NCI-H2227 treated with DMSO at 0.1 percent for 48 hours (cell line): ENCODE results near the gene GLIPR2.
"Not testable (repeated sequence)": the region's sequence is repeated elsewhere in the genome, so short reads cannot be mapped to it uniquely, and the experiment has no call there.

ENCODE experiments used
- DNase-seq: peaks from one replicate; lab custom pipeline; 2025; lab: John Stamatoyannopoulos, UW

GLIPR2 gene

DNA sequence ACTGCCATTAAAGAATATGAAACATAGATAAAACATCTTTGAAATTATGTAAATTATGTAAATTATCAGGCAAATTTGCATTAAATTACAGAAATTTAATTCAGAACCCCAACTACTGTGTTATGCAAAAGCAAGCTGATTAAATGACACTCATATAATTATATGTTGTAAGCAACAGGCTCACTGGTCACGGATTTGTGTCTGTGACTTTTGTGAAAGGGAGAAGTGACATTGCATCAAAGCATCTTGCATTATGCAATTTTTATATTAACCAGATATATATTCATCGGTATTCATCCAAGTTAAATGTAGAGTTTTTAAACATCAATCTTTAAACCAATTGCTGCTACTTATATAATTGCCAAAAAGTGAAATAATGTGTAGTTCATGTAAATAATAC, 13.0 kb upstream of the GLIPR2 start:
- no peak for DNase-seq

DNA sequence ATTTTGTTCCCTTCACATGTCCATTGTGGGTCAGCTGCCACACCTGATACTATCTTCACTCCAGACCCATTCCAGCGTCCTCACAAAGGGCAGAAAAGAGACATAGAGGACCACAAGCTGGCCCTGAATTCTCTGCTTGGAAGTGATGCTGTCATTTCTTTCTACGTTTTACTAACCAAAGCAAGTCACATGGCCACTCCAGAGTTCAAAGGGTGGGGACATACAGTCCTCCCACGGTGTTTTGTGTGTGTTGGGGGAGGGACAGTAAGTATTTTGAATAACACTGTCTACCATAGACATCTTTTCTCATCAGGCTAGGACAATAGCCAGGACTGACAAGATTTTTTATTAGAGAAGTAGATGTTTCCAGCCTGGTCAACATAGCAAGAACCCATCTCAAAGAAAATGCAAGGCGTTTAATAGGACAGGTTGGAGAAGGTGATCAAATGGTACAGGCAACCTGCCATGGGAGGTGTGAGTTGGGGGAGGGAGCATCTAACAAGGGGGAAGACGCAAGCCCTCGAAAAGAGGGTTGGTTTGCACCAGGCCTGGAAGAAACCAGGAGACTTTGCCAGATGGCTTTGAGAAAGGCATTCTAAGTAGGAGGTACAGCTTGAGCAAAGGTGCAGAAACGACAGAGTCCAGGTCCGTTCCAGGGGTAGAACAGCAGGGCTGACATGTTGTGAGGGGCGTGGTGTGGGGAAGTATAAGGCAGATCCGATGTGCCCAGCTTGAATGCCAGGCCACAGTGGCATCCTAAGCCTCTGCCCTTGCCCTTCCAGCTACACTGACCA, 11.3 kb upstream of the GLIPR2 start:
- DNase-seq, result no peak

DNA sequence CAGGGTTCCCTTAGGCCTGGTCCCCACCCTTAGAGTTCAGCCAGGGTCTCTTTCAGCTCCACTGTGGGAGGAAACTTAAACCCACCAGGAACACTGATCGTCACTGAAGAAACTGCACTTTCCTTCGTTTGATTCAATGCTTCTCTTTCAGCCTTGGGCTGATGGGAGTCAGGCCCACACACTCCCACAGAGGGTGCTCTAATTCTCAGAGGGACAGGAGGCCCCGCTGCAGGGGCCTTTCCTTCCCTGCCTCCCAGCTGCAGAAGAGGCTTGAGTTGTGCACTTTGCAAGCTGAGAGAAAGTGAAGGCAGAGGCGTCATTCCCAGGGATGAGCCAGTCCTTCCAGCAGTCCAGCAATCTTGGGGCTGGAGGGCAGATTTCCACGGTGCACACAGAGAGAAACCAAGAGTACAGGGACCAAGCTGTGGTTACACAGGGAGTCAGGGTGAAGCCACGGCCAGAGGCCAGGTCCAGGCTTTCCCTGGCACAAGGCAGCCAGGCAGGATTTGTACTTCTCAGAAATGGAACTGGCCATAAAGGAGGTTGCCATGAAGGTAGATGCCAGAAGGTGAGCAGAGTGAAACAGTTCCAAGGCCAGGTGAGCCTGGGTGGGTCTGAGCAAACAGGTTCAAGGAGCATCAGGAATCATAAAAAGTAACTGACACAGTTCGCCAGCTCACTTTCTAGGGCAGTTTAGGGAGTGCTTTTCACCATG, 10.4 kb upstream of the GLIPR2 start:
- DNase-seq, result no peak

DNA sequence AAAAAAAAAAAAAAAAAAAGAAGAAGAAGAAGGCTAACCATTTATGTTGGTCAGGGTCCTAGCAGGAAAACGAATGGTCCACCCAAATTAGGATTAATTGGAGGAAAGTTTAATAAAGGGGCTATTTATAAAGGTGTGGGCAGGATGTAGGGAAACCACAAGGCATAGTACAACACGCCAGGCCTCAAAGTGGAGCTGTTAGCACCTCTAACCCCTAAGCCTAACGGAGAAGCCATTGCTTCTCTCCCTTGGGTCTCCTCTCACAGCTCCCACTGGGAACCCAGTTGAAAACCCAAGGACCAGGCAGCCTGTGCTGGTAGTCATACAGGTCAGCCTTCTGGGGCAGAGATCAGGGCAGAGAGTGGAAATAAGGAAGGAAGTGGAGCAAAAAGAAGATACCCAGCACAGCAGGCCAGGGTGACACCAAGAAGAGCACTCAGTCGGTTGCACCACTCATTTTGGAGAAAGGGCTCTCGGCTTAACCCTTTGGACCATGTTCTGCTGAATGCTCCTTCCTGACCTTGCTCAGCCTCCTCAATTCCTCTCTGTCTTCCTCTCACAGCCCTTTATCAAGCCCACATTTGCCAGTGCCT, 8.8 kb upstream of the GLIPR2 start:
- DNase-seq, result no peak

DNA sequence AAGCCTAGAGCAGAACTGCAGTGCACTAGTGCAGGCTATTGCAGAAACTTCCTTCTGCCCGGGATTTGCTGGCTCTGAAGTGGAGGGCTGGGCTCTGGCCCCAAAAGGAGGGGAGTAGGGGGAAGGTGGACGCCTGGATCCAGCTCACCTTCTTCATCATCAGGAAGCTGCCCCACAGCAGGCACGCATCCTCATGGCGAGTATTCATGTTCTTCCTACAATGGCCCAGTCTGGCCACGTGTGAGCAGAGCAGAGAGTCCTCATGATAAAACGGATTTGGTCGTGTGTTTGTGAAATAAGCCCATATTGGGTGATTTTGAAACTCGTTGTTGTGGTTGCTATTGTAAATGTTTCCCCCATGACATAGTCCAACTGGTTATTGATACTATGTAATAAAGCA, 8.2 kb upstream of the GLIPR2 start:
- no peak for DNase-seq

DNA sequence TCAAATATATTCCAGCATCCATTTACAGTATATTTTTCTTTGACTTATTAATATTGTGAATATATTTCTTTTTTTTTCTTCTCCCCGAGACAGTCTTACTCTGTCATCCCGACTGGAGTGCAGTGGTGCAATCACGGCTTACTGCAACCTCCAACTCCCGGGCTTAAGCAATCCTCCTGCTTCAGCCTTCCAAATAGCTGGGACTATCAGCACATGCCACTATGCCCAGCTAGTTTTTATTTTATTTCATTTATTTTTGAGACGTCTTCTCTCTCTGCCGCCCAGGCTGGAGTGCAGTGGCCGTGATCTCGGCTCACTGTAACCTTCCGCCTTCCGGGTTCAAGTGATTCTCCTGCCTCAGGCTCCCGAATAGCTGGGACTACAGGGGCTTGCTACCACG, 7.4 kb upstream of the GLIPR2 start:
- no peak for DNase-seq

DNA sequence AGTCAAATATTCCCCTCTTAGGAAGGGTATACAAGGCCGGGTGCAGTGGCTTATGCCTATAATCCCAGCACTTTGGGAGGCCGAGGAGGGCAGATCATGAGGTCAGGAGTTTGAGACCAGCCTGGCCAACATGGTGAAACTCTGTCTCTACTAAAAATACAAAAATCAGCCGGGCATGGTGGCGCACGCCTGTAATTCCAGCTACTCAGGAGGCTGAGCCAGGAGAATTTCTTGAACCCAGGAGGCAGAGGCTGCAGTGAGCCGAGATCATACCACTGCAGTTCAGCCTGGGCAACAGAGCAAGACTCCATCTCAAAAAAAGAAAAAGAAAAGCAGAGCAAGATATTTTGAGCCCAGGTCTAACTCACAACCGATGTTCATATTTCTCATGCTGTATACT, 4.9 kb upstream of the GLIPR2 start:
- DNase-seq, result not testable (repeated sequence)

DNA sequence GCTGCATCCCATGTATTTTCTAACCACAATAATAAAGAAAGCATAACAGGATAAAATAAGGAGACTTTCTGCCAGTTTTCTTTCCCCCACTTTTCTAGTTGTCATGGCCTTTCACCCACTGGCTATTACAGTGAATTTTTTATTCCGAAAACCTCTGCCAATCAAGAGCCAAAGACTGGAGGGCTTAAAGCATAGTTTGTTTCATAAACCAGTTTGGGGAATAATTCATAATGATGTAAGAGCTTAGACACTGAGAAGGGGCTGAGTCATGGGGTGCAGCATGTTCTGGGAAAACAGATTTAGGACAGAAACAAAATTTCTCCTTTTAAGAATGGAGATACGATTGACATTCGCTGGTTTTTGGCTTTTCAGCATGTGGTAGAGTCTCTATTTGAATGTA, 4.4 kb upstream of the GLIPR2 start:
- no peak for DNase-seq

DNA sequence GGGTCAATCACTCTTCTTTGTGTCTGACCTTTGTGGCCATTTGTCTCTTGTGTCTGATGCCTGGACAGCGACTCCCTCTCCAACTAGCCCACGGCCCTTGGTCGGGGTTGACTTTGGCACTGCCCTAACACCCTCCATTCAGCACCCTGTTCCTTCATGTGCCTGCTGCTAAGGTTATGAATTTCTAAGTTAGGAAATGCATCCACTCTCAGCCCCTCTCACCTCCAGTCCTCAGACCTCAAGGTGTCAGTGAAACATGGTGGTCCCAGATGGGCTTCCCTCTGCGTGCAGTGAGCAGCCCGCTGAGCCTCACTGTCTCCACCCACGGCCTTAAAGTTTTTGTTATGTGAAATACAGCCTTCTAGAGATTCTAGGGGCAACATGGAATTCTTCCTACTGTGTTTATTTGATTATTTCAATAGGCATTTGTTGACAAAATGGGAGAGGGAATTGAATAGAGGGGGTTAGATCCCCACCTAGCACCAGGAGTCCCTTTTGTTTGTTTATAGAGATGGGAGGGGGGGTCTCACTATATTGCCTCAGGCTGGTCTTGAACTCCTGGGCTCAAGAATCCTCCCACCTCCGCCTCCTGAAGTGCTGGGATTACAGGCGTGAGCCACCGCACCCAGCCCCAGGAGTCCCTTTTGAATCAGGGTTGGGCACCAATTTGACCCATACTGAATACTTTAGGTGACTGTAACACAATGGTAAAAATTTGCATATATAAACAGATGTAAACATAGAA, 1.6 kb upstream of the GLIPR2 start:
- DNase-seq, result no peak

DNA sequence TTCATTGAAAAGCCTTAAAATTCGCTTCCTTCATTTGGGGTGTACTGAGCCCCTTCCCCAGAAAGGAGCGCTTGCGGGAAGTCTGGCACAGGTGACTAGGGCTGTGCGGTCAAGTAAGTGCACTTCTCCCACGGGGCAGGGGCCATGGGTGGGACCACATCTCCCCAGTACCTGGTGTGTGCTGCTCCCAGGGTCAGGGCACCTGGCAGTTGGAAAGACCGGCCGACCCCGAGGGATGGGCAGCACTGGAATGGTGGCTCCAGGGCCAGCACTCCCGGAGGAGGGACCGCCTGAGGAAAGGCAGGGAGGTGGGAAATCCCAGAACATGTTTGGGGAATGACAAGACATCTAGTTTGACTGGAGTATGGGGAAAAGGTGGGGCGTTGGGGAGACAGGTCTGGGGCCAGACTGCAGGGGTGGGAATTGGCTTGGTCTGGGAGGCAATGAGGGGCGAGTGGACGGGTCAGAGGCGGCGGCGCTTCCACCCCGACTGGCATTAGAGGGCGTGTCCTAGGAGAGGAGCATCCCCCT, 727 bp upstream of the GLIPR2 start:
- no peak for DNase-seq

DNA sequence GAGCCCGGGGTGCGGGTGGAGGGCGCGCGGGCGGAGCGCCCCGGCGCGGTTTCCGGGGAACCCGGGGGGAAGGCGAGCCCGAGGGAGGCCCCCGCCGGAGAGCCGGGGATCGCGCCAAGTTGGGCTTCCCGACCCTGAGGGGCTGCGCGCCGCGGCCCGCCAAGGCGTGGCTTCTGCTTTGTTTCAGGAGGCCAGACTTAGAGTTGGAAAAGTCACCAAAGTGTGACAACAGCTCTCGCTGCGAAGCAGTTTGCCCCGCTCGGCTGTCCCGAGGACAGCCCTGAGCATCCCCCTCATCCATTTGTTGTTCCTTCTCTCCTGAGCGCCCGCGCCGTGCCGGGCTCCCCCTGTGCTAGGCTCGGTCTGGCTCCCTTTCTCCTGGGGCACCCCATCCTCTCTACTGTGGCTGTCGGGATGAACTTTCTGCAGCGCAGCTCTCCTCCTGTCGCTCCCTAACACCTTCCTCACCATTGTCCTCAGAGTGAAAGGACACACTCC, 410 bp downstream of the GLIPR2 start:
- no peak for DNase-seq

DNA sequence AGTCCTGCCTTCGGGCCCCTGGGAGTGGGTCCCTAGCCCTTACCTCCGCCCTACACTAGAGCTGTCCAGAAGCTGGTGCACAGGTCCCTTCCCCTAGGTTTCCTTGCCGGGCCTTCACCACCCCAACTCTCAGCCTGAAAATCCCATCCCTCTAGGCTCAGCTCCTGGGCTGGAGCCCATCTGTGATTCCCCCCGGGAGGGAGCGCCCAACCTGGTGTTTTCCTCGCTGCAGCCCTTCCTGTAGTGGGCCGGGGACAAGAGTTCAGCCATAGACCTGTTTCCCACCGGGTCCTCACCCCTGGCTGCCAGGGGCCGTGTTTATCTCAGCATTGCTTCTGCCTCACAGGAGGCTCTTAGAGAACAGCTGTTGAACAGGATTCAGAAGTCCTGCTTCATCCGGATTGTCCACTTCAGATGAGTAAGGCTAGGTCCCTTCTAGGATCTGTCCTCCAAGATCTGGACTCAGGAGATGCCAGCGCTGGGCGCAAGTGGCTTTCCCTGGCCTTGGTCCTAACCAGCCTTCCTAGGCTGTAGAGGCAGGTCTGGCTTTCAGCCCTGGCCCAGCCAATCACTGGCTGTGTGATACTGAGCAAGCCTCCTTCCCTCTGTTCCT, 965 bp downstream of the GLIPR2 start:
- DNase-seq, result no peak

DNA sequence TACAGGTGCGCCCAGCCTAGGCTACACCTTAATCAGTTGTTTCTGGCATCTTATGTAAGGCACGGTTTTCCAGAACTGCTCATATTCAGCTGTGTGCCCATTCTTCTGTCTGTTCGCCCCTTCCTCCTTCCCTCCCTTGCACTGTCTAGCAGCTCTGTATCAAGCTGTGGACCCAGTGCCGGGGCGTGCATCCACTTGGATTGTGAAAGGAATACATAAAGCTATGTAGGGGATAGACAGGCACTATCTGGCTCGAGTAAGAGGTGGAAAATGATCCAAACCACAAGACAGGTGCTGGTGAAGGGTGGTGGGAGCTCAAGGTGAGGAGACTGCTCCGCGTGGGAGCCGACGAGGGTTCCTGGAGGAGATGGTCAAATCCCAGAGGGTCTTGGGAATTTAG, 2.0 kb downstream of the GLIPR2 start:
- no peak for DNase-seq

DNA sequence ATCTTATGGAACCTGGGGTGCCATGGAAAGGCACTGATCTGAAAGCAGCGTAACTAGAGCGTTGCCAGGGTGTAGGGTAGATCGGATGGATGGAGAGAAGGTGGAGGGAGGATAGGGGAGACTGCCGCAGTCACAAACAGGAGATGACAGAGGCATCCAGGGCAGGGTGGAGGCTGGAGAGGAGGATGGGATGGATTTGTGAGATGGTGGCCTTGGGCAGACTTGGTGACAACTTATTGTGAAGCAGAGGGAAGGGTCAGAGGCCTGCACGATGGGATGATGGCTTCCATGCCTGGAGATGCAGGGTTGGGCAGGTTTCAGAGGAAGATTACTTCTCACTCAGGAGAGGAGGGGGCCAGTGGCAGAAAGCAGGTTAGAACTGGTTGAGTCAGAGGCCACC, 2.4 kb downstream of the GLIPR2 start:
- no peak for DNase-seq

DNA sequence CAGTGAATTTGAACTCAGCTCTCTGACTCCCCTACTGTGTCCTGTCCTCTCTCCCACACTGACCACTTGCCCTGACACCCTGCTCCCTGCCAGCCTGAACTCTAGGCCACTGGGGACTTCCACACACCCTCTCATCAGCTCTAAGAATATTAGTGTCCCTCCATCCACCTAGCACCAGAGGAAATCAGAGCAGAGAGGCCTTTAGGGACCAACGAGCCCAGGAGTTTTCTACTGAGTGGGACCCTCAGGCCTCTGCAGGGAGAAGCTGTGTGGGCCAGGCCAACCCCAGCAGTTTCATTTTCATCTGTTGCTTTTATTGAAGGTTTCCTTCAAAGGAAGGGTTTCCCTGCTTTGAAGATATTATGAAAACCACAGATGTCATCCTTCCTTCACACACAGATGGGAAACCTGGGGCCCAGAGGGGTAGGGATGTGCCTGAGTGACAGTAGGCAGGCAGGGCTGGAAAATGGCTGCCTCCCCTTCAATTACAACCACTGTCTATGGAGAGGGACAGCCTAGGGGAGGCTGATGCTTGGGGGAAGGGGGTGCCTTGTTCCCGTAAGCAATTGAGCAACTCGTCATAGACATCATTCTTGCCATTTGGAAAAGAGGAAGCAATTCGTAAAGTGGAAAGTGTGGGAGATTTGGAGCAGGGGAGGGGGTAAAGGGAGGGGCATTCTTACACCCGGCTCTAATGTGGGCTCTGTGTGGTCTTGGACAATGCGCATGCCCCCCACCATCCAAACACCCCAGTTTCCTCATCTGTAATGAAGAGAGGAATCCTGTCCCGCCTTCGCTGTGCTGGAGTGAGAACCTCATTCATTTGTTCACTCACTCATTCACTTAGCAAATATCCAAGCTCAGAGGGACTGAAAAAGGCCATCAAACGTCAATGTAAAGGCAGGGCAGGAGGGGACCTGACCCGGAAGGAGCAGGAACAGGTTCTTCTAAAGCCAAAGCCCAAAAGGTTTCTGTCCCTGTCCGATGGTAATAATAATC, 3.9 kb downstream of the GLIPR2 start:
- DNase-seq, result no peak

DNA sequence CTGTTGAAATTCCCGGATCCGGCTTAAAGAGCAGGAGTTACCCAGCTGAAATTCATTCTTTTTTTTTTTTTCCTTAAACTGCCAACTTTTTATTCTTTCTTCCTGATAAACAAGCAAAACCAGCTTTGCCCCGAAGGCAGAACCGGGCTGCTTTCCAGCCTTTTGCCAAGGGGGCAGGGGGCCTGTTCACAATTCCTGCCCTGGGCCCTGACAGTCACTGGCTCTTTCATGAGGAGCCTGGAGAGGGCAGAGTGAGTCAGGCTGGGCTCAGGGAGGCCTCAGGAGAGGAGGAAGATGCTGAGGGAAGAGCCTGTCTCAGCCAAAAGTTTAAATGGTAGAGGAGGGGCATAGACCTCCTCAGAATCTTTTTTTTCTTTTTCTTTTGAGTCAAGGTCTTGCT, 4.8 kb downstream of the GLIPR2 start:
- DNase-seq, result no peak

DNA sequence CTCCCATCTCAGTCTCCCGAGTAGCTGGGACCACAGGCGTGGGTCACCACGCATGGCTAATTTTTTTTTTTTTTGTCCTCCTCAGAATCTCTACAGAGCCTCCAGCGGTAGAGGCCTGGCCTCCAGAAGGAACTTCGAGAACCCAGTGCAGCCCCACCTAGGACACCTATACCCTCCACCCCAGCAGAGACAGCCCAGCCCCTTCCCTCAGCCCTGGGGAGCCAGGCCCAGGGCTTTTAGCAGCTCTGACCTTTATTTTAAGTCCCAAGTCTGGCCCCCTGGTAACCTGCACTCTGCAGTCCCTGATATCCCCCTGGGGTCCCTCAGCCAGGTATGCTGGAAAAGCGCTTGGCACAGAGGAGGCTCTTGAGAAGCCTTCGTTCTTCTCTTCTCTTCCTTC, 5.2 kb downstream of the GLIPR2 start:
- DNase-seq, result no peak

DNA sequence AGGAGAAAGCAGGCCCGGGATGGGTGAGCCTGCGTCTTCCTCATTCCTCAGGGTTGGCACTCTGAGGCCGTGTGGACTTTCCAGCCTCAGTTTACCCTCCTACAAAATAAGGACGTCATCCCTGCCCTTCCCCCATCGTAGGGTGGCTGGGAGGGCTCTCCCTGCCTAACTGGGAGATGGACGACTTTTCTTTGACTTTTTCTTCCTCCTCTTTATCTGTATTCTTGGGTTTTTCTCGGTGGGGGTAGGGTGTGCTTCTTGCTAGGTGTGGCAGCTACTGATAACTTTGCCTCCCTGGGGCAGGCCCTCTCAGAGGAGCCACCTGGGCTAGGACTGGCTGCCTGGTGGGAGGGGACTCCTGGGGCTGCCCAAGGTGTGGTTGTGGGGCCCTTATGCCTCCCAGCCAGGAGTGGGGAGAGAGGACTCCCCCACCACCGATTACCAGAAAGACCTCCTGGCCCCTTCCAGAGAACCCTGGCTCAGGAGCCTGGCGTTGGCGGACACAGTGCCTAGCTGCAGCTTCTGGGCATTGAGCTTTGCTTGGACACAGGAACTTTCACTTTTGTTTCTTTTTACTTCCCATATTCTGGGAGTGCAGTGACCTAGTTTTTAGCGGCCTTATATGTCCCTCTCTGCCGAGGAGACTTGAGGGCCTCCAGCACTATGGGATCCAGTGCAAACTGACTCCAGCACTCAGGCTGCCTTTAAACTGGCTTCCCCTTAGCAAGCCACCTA, 6.1 kb downstream of the GLIPR2 start:
- no peak for DNase-seq

DNA sequence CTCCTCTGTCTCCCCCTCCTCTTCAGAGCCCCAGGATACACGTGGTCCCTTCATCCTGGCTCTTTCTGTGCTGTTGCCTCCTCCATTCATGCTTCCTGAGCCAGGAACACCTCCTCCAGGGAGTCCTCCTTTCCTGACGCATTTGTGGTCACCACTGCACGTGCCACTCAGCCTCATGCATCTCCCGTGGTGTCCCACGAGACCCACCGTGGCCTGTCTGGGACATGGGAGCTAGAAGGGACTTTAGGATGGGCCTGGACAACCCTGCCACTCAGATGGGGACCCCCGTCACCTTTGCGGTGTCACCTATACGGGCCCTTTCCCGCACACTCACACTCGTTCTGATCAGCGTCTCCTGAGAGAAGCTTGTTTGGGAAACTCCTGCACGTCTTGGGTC, 6.7 kb downstream of the GLIPR2 start:
- no peak for DNase-seq
